ENCODE results near the gene ASTN2. TPM values are rescaled to one million over a fixed set of nuclear protein-coding genes. Genes with fewer than 3 reads are reported as not detected.
"Not testable (repeated sequence)": the region's sequence is repeated elsewhere in the genome, so short reads cannot be mapped to it uniquely, and the experiment has no call there.

Gene ASTN2
- total RNA-seq, 6 experiments from 2014 or later, result 0.91 to 3.1 (median 2.5) TPM

DNA sequence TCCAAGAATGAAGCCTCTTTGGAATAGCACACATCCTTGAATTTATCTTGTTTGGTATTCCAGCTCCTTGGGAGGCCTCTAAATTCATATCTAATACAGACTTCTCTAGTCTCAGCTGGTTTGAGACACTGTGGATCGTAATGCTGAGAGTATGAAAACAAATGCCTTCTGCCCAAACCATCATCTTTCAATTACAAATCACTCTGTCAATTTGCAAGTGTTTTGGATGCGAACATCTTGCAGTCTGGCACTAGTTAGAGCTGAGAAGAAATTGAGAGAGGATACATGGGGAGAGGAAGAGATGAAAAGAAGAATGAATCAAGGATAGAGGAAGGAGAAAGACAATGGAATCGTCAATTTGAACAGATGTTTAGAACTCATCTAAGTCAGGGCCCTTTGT lies 342.6 kb downstream of the ASTN2 start:
- ATAC-seq (no peak), DNase-seq (no peak)
- Histone ChIP-seq H3K27ac (no peak overlapping the region), H3K9me3 (no peaks in the 10 kb centered on the region), H3K4me3 (no peak overlapping the region), H3K27me3 (no peaks in the 10 kb centered on the region), H3K36me3 (no peaks in the 10 kb centered on the region), H3K4me1 (no peaks in the 10 kb centered on the region)
- TF ChIP-seq POLR2A (IDR thresholded peaks at IDR 0.05), result no peak
- TF ChIP-seq, protein P1, sequence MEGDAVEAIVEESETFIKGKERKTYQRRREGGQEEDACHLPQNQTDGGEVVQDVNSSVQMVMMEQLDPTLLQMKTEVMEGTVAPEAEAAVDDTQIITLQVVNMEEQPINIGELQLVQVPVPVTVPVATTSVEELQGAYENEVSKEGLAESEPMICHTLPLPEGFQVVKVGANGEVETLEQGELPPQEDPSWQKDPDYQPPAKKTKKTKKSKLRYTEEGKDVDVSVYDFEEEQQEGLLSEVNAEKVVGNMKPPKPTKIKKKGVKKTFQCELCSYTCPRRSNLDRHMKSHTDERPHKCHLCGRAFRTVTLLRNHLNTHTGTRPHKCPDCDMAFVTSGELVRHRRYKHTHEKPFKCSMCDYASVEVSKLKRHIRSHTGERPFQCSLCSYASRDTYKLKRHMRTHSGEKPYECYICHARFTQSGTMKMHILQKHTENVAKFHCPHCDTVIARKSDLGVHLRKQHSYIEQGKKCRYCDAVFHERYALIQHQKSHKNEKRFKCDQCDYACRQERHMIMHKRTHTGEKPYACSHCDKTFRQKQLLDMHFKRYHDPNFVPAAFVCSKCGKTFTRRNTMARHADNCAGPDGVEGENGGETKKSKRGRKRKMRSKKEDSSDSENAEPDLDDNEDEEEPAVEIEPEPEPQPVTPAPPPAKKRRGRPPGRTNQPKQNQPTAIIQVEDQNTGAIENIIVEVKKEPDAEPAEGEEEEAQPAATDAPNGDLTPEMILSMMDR (IDR thresholded peaks at IDR 0.05), result no peak
- intact Hi-C loops (cut with DNase I), result no loop called here
- 58% methylated on average over 3 of the region's 3 CpGs for WGBS (ENCODE audit: insufficient coverage, low coverage, low lambda C conversion rate, missing lambda C conversion rate)

DNA sequence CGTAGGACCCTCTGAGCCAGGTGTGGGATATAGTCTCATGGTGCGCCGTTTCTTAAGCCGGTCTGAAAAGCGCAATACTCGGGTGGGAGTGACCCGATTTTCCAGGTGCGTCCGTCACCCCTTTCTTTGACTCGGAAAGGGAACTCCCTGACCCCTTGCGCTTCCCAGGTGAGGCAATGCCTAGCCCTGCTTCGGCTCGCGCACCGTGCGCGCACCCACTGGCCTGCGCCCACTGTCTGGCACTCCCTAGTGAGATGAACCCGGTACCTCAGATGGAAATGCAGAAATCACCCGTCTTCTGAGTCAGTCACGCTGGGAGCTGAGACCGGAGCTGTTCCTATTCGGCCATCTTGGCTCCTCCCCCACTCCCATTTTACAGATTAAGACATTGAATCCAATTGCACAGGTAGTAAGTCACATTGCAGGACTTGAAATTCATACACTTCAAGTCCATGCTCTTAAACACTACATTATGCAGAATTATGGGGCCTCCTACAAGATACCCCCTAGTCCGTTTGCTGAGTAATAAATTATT lies 343.1 kb downstream of the ASTN2 start:
- DNase-seq; intact Hi-C loops (cut with DNase I); H3K9me3 ChIP-seq; H3K4me1 ChIP-seq; ATAC-seq; H3K27me3 ChIP-seq; H3K36me3 ChIP-seq; H3K4me3 ChIP-seq; H3K27ac ChIP-seq: not testable (repeated sequence)
- 70% methylated on average over 5 of the region's 24 CpGs for WGBS (ENCODE audit: insufficient coverage, low coverage, low lambda C conversion rate, missing lambda C conversion rate)

- no peaks in the 10 kb centered on the region for H3K4me1 ChIP-seq
- H3K27me3 ChIP-seq, result no peaks in the 10 kb centered on the region
- no peak overlapping the region for H3K4me3 ChIP-seq
- ATAC-seq, result no peak
- 61% methylated on average over 10 of the region's 10 CpGs for WGBS (ENCODE audit: insufficient coverage, low coverage, low lambda C conversion rate, missing lambda C conversion rate)
- H3K27ac ChIP-seq, result no peak overlapping the region
- no peak for DNase-seq
- no peaks in the 10 kb centered on the region for H3K9me3 ChIP-seq
- no peak for TF ChIP-seq POLR2A (IDR thresholded peaks at IDR 0.05)
- TF ChIP-seq, protein P1 (IDR thresholded peaks at IDR 0.05), result no peak
- intact Hi-C loops (cut with DNase I), result no loop called here
- no peaks in the 10 kb centered on the region for H3K36me3 ChIP-seq
These were observed 351.0 kb downstream of the ASTN2 start for GRCh38 chr9:117063721-117064471.

DNA sequence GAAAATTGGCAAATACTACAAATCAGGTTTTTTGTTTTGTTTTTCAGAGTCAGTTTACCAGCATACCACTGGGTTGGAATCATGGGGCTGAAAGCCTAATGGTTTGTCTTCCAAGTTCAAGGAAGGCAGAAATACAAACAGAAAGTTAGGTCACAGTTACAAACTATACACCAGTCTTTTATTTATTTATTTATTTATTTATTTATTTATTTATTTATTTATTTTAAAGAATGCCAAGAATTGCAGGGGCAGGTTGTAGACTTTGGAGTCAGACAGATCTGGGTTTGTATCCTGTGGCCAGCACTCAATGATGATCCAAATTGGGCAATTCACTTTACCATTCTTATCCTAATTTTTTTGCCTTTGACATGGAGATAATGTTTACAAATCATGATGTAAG lies 353.9 kb downstream of the ASTN2 start:
- Histone ChIP-seq H3K27me3 (no peaks in the 10 kb centered on the region), H3K4me3 (no peak overlapping the region), H3K27ac (no peak overlapping the region), H3K9me3 (no peaks in the 10 kb centered on the region), H3K36me3 (no peaks in the 10 kb centered on the region), H3K4me1 (no peaks in the 10 kb centered on the region)
- no peak for DNase-seq
- no peak for ATAC-seq
- intact Hi-C loops (cut with DNase I), result no loop called here
- TF ChIP-seq POLR2A (IDR thresholded peaks at IDR 0.05), result no peak
- TF ChIP-seq, protein P1 (IDR thresholded peaks at IDR 0.05), result no peak

- TF ChIP-seq, protein P1 (IDR thresholded peaks at IDR 0.05), result no peak
- TF ChIP-seq POLR2A (IDR thresholded peaks at IDR 0.05), result no peak
- ATAC-seq, result no peak
- no peak overlapping the region for H3K27ac ChIP-seq
- WGBS (ENCODE audit: insufficient coverage, low coverage, low lambda C conversion rate, missing lambda C conversion rate), result 66% methylated on average over 3 of the region's 3 CpGs
- H3K27me3 ChIP-seq, result no peaks in the 10 kb centered on the region
- intact Hi-C loops (cut with DNase I), result no loop called here
- no peak overlapping the region for H3K4me3 ChIP-seq
- H3K4me1 ChIP-seq, result no peaks in the 10 kb centered on the region
- no peak for DNase-seq
- H3K9me3 ChIP-seq, result no peaks in the 10 kb centered on the region
- no peaks in the 10 kb centered on the region for H3K36me3 ChIP-seq
These were observed 364.9 kb downstream of the ASTN2 start for GRCh38 chr9:117050007-117050406.

All from right lobe of liver (tissue), 6 donors.